Ectodermal cell (in vitro differentiated cells): Measurements from ENCODE around the gene GRM5.
"Not testable (repeated sequence)": the region's sequence is repeated elsewhere in the genome, so short reads cannot be mapped to it uniquely, and the experiment has no call there.

Experiments used
- H3K27ac ChIP-seq: 2 replicates; pipeline ENCODE4 v1.7.0; 2013; ENCODE audit warnings: mild to moderate bottlenecking, low read depth, low read length; ENCODE audit not compliant: insufficient read depth, poor library complexity, severe bottlenecking
- H3K27me3 ChIP-seq: 2 replicates; pipeline ENCODE4 v1.7.0; 2013; ENCODE audit warnings: mild to moderate bottlenecking, low read length; ENCODE audit not compliant: insufficient read depth, control insufficient read depth, poor library complexity, severe bottlenecking
- H3K36me3 ChIP-seq: one replicate; pipeline ENCODE4 v1.7.0; 2013; ENCODE audit warnings: low read length; ENCODE audit not compliant: control insufficient read depth, insufficient read depth
- H3K4me1 ChIP-seq: one replicate; pipeline ENCODE4 v1.7.0; 2013; ENCODE audit warnings: low read length; ENCODE audit not compliant: control insufficient read depth, insufficient read depth
- H3K4me3 ChIP-seq: 2 replicates; pipeline ENCODE4 v1.7.0; 2013; ENCODE audit warnings: low read depth, low read length, control low read depth; ENCODE audit not compliant: insufficient read depth
- H3K9me3 ChIP-seq: 2 replicates; pipeline ENCODE4 v1.7.0; 2013; ENCODE audit warnings: mild to moderate bottlenecking, low read length, moderate library complexity; ENCODE audit not compliant: control insufficient read depth
- WGBS, 2 experiments: methylation state at CpG; one replicate each; pipeline ENCODE4 v1.1.7; 2013; ENCODE audit warnings: missing lambda C conversion rate in 2 of 2; 5-methylcytosine and 5-hydroxymethylcytosine counted together

GRM5 gene

DNA sequence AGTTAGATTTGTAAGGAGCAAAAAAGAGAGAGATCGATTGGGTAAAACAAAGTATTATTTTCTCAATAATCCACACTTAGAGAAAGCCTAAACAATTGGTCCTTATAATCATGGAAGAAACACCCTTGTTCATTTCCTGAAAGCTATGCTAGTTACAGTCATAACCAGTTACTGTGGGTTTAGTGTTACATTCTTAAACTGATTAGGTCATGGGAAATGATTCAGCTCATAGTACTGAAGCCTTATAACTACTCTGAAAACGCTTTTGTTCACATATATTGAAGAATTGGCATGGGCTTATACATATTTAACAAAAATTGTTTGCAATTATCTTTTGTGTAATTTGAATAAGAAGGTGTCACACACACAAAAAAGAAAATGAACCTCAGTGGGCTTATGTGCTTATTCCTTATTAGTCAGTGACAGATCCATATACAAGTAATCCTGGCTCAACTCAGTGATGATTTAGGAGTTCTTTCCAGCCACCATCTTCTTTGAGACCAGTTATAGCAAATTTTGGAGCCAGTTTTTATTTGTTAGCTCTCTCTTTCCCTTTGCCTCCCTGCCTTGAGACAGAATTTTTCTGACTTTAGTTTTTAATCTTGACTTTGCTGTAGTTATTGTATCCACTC, 529.8 kb downstream of the GRM5 start:
- no peaks in the 10 kb centered on the region for H3K4me1 ChIP-seq
- no peaks in the 10 kb centered on the region for H3K36me3 ChIP-seq
- no peaks in the 10 kb centered on the region for H3K27me3 ChIP-seq
- no peak overlapping the region for H3K4me3 ChIP-seq
- no peak overlapping the region for H3K27ac ChIP-seq
- 100% methylated on average over 1 of the region's 2 CpGs; no CpG with 5 or more reads in 1 of the 2 experiments for WGBS, 2 experiments
- no peaks in the 10 kb centered on the region for H3K9me3 ChIP-seq

DNA sequence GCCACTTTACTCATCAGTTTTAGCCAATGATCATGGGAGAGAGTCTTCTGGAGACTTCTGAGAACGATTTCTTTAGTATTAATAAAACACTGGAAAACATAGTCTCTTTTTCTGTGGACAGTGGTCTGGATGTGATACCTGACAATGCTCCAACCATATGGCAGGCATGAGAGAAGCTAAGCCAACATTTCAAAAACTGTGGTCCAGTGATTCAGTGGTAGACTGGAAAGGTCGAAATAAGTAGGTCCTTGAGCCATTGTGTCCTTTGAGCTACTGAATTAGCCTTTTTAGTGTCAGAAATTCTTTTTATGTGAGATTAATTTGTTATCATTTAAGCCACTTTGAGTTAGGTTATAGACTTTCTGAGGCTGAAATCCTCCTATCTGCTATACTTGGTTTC, 530.5 kb downstream of the GRM5 start:
- Histone ChIP-seq H3K27me3 (no peaks in the 10 kb centered on the region), H3K9me3 (no peaks in the 10 kb centered on the region), H3K4me1 (no peaks in the 10 kb centered on the region), H3K4me3 (no peak overlapping the region), H3K36me3 (no peaks in the 10 kb centered on the region), H3K27ac (no peak overlapping the region)
- 86 to 100% methylated on average over 1 to 2 of the region's 2 CpGs for WGBS, 2 experiments

DNA sequence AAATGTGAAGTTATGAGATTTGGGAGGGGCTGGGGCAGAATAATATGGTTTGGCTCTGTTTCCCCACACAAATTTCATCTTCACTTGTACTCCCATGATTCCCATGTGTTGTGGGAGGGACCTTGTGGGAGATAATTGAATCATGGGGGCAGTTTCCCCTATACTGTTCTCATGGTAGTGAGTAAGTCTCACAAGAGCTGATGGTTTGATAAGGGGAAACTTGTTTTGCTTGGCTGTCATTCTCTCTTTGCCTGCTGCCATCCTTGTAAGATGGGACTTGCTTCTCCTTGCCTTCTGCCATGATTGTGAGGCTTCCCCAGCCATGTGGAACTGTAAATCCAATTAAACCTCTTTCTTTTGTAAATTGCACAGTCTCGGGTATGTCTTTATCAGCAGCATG, 531.1 kb downstream of the GRM5 start:
- H3K36me3 ChIP-seq, H3K27me3 ChIP-seq, H3K4me3 ChIP-seq, H3K27ac ChIP-seq, H3K4me1 ChIP-seq, H3K9me3 ChIP-seq: not testable (repeated sequence)
- 100% methylated on average over 1 of the region's 1 CpG for WGBS, 2 experiments

DNA sequence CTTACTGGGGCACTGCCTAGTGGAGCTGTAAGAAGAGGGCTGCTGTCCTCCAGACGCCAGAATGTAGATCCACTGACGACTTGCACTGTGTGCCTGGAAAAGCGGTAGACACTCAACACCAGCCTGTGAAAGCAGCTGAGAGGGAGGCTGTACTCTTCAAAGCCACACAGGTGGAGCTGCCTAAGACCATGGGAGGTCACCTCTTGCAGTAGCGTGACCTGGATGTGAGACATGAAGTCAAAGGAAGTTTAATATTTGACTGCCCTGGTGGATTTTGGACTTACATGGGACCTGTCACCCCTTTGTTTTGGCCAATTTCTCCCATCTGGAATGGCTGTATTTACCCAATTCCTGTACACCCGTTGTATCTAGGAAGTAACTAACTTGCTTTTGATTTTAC, 531.6 kb downstream of the GRM5 start:
- no peaks in the 10 kb centered on the region for H3K27me3 ChIP-seq

DNA sequence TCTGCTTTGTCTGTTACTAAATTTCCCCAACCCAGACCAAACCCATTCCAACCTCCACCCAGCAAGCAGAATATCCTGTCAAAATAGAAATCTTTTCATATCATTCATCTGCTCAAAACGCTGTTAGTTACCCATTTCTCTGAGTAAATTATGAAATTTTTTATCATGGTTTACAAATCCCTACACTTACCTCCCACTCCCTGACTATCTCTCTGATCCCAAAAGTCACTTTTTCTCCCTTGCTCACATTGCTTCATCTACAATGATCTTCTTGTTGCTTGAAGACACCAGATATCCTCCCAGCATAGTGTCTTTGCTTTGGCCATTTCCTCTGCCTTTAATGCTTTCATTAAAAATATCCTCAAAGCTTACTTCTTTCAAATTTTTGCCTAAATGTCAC, 532.8 kb downstream of the GRM5 start:
- H3K4me1 ChIP-seq: no peaks in the 10 kb centered on the region

More for the DNA sequence above, 531.6 kb downstream of the GRM5 start:
- Histone ChIP-seq H3K27ac (no peak overlapping the region), H3K36me3 (no peaks in the 10 kb centered on the region), H3K9me3 (no peaks in the 10 kb centered on the region), H3K4me1 (no peaks in the 10 kb centered on the region), H3K4me3 (no peak overlapping the region)
- 74 to 75% methylated on average over 5 of the region's 5 CpGs for WGBS, 2 experiments

GRCh38 chr11:88531831-88532230, 534.0 kb downstream of the GRM5 start:
- 89 to 91% methylated on average over 4 of the region's 4 CpGs for WGBS, 2 experiments
- Histone ChIP-seq H3K4me3 (no peak overlapping the region), H3K4me1 (no peaks in the 10 kb centered on the region), H3K9me3 (no peaks in the 10 kb centered on the region), H3K27me3 (no peaks in the 10 kb centered on the region), H3K36me3 (no peaks in the 10 kb centered on the region), H3K27ac (no peak overlapping the region)

More for the DNA sequence above, 532.8 kb downstream of the GRM5 start:
- no peaks in the 10 kb centered on the region for H3K36me3 ChIP-seq
- no peaks in the 10 kb centered on the region for H3K9me3 ChIP-seq
- WGBS, 2 experiments: 96 to 100% methylated on average over 1 of the region's 1 CpG
- no peak overlapping the region for H3K27ac ChIP-seq
- H3K4me3 ChIP-seq: no peak overlapping the region
- no peaks in the 10 kb centered on the region for H3K27me3 ChIP-seq

DNA sequence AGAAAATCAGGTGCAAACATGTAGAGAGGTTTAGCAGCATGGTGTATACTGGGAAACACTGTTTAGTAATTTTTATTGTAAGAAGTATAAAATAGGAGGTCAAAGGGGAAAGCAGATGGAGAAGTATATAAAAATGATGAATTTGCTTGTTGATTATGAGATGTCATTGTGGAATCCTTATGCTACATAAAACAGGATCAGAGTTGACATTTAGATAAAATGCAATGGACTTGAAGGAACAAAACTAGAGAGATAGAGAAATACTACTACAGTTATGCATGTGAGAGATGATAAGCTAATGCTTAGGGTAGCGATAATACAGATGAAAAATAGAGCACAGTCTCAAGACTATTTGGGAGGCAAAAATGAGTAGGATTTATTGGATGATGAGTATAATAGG, 536.4 kb downstream of the GRM5 start:
- no peaks in the 10 kb centered on the region for H3K9me3 ChIP-seq
- H3K4me1 ChIP-seq: no peaks in the 10 kb centered on the region
- no peaks in the 10 kb centered on the region for H3K27me3 ChIP-seq
- H3K4me3 ChIP-seq: no peak overlapping the region
- no peak overlapping the region for H3K27ac ChIP-seq
- H3K36me3 ChIP-seq: no peaks in the 10 kb centered on the region
- 89 to 95% methylated on average over 1 of the region's 1 CpG for WGBS, 2 experiments

GRCh38 chr11:88523386-88524071, 542.3 kb downstream of the GRM5 start:
- no peaks in the 10 kb centered on the region for H3K9me3 ChIP-seq
- no peaks in the 10 kb centered on the region for H3K27me3 ChIP-seq
- no peaks in the 10 kb centered on the region for H3K4me1 ChIP-seq
- no peak overlapping the region for H3K27ac ChIP-seq
- no peak overlapping the region for H3K4me3 ChIP-seq
- H3K36me3 ChIP-seq: no peaks in the 10 kb centered on the region

DNA sequence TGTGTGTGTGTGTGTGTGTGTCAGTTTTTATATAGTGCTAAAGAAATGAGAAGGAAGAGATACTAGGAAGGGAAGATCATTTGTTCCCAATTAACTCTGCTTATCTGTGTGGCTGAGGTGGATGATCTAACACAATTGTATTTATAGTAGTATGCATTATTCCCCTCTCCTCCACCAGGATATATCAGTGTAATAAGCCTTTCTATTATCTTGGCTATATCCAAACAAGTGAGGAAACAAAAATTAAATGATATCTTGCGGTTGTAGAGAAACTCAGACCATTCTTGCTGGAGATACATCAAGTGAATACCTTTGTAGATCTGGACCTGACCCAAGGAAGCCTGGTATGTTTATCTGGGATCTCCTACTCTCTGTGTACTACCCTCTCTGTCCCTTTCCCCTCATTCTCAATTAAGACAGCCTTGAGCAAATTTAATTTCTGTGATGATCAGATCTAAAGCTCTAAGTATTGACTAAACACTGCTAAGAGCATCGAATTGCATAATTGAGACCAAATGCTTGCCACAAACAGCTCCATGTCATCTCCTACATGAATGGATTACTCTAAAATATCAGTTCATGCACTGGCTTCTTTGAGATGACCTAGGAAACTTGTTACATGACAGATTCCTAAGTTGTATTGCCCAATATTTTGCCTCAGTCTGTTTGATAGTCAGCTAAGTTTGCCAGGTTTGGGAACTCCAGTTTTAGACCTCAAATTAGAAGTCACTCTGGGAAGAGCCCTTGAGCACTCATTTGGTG, 543.0 kb downstream of the GRM5 start:
- no peak overlapping the region for H3K27ac ChIP-seq
- 98 to 99% methylated on average over 2 of the region's 2 CpGs for WGBS, 2 experiments
- H3K9me3 ChIP-seq: no peaks in the 10 kb centered on the region
- H3K27me3 ChIP-seq: no peaks in the 10 kb centered on the region
- H3K4me3 ChIP-seq: no peak overlapping the region
- H3K36me3 ChIP-seq: no peaks in the 10 kb centered on the region
- no peaks in the 10 kb centered on the region for H3K4me1 ChIP-seq

DNA sequence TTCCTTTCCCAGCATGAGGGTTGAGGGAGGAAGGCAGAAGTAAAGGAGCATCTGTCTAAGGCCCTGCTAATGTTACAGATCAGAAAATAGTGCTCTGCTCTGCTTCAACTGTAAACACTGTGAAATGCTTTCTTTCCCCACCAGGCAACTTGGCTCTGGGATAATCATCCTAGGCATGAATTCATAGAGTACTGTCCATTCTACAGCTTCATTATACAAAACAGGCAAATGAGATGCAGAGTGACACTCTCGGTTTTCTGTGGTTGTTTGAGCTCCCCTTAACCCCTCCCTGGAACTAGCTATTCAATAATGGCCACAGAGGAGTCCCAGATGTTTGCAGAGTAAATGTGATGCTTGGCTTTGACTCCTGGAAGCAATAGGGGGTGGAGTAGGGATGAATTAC, 544.0 kb downstream of the GRM5 start:
- no peaks in the 10 kb centered on the region for H3K9me3 ChIP-seq
- H3K36me3 ChIP-seq: no peaks in the 10 kb centered on the region
- no peaks in the 10 kb centered on the region for H3K4me1 ChIP-seq
- H3K27ac ChIP-seq: no peak overlapping the region
- H3K4me3 ChIP-seq: no peak overlapping the region
- 44 to 53% methylated on average over 1 of the region's 1 CpG for WGBS, 2 experiments
- no peaks in the 10 kb centered on the region for H3K27me3 ChIP-seq
